Endothelial cell of umbilical vein (primary cell): ENCODE results near the gene CEP70. TPM values are rescaled to one million over a fixed set of nuclear protein-coding genes. Genes with fewer than 3 reads are reported as not detected.

Experiments
- BruUV-seq: library from RNA; stranded (reverse); fragments of 400-500 nt; replicated peaks from 2 replicates; lab custom pipeline; 2021; lab: Mats Ljungman, UMichigan
- CTCF ChIA-PET: fragments of 300-600, 350-600 bp; sonication (Branson Sonifier 250); formaldehyde crosslinking; loops from one replicate; lab custom pipeline; 2021; ENCODE audit warnings: antibody characterized with exemption, inconsistent platforms; lab: Charles Lee
- POLR2A ChIA-PET: fragments of 300-600, 350-600 bp; sonication (Branson Sonifier 250); formaldehyde crosslinking; loops from one replicate; lab custom pipeline; 2021; ENCODE audit warnings: antibody characterized with exemption, inconsistent platforms; lab: Charles Lee
- DNase-seq: peaks from one replicate; pipeline ENCODE4 v3.0.0-alpha.2; 2011; ENCODE audit warnings: low read depth, low spot score
- FAIRE-seq: peaks from 2 replicates; lab custom pipeline; 2011; peaks lifted over from hg19 to GRCh38; lab: Jason Lieb, UNC
- H2AFZ ChIP-seq: 2 replicates; pipeline ENCODE4 v1.6.0; 2012; ENCODE audit warnings: low read depth, low read length, control low read depth, inconsistent platforms
- H3K27ac ChIP-seq: 2 replicates; pipeline ENCODE4 v1.5.1; 2011; ENCODE audit warnings: low read depth, mild to moderate bottlenecking, control low read depth, low read length, moderate library complexity; ENCODE audit not compliant: insufficient read depth
- H3K27me3 ChIP-seq, 2 experiments: 2 replicates each; pipeline versions ENCODE4 v1.6.0 to v1.6.1; 2011; ENCODE audit warnings: low read length in 2 of 2, mixed read lengths in 1 of 2; ENCODE audit not compliant: control insufficient read depth in 2 of 2, insufficient read depth in 2 of 2
- H3K36me3 ChIP-seq, 2 experiments: 2 replicates in 1 of 2; 3 replicates in 1 of 2; pipeline ENCODE4 v1.5.1; 2011; ENCODE audit warnings: low read length in 2 of 2, mild to moderate bottlenecking in 1 of 2, moderate library complexity in 1 of 2; ENCODE audit not compliant: control insufficient read depth in 2 of 2, insufficient read depth in 2 of 2; ENCODE audit errors: extremely low read depth in 1 of 2
- H3K4me1 ChIP-seq: 3 replicates; pipeline ENCODE4 v1.5.1; 2011; ENCODE audit warnings: mild to moderate bottlenecking, low read length; ENCODE audit not compliant: control insufficient read depth, insufficient read depth; ENCODE audit errors: extremely low read depth
- H3K4me2 ChIP-seq: 2 replicates; pipeline ENCODE4 v1.6.1; 2011; ENCODE audit warnings: low read length, control low read depth, mixed read lengths; ENCODE audit not compliant: insufficient read depth
- H3K4me3 ChIP-seq, 3 experiments: fragments of 200-600 bp in 1 of 3; sonication (generic), shearing (Covaris generic) in 1 of 3; replicated peaks in 1 of 3; 2 replicates each; pipeline ENCODE4 v1.5.1; 2011 to 2016; ENCODE audit warnings: control low read depth in 3 of 3, low read length in 3 of 3, mild to moderate bottlenecking in 2 of 3, inconsistent platforms in 1 of 3, low read depth in 1 of 3, moderate library complexity in 1 of 3; ENCODE audit not compliant: insufficient read depth in 1 of 3
- H3K79me2 ChIP-seq: 2 replicates; pipeline ENCODE4 v1.6.0; 2012; ENCODE audit warnings: low read length, inconsistent platforms; ENCODE audit not compliant: control insufficient read depth, insufficient read depth
- H3K9ac ChIP-seq: replicated peaks from 2 replicates; pipeline ENCODE3; 2011; ENCODE audit warnings: low read length, control low read depth; ENCODE audit not compliant: insufficient read depth; ENCODE audit errors: extremely low read depth
- H3K9me1 ChIP-seq: replicated peaks from 3 replicates; pipeline ENCODE4 v1.6.0; 2011; ENCODE audit warnings: mild to moderate bottlenecking, low read length; ENCODE audit not compliant: control insufficient read depth, insufficient read depth; ENCODE audit errors: extremely low read depth
- H3K9me3 ChIP-seq: replicated peaks from 2 replicates; pipeline ENCODE4 v1.5.1; 2012; ENCODE audit warnings: low read length, inconsistent platforms; ENCODE audit not compliant: control insufficient read depth, insufficient read depth
- H4K20me1 ChIP-seq: replicated peaks from 2 replicates; pipeline ENCODE3; 2011; ENCODE audit warnings: mild to moderate bottlenecking, low read length; ENCODE audit not compliant: control insufficient read depth, insufficient read depth; ENCODE audit errors: extremely low read depth
- CTCF ChIP-seq, 2 donors: IDR thresholded peaks; 1 replicate in 1 of 2; 2 replicates in 1 of 2; pipeline ENCODE4 v1.5.1; 2011; ENCODE audit warnings: low read length in 2 of 2, mild to moderate bottlenecking in 2 of 2, moderate library complexity in 2 of 2, control low read depth in 1 of 2, inconsistent platforms in 1 of 2, low read depth in 1 of 2; ENCODE audit not compliant: insufficient read depth in 1 of 2; ENCODE audit errors: extremely low read depth in 1 of 2
- EZH2 ChIP-seq: IDR thresholded peaks from 2 replicates; pipeline ENCODE4 v1.6.1; 2012; ENCODE audit warnings: borderline replicate concordance, low read depth, mild to moderate bottlenecking, moderate library complexity, low read length, inconsistent platforms; ENCODE audit not compliant: severe bottlenecking
- FOS ChIP-seq: IDR thresholded peaks from 2 replicates; pipeline ENCODE4 v1.6.1; 2011; ENCODE audit warnings: mild to moderate bottlenecking, low read length, moderate library complexity, borderline replicate concordance; ENCODE audit not compliant: insufficient read depth
- GATA2 ChIP-seq: IDR thresholded peaks from 2 replicates; pipeline ENCODE4 v1.7.0; 2011; ENCODE audit warnings: low read depth, mild to moderate bottlenecking, moderate library complexity, mixed read lengths, low read length; ENCODE audit not compliant: insufficient read length, insufficient read depth
- JUN ChIP-seq: IDR thresholded peaks from 2 replicates; pipeline ENCODE4 v1.6.1; 2011; ENCODE audit warnings: borderline replicate concordance, low read depth; ENCODE audit not compliant: insufficient read length, insufficient read depth
- MAX ChIP-seq: IDR thresholded peaks from 2 replicates; pipeline ENCODE4 v1.6.1; 2011; ENCODE audit not compliant: insufficient read depth, insufficient read length
- MYC ChIP-seq: IDR thresholded peaks from one replicate; pipeline ENCODE4 v1.6.1; 2011; ENCODE audit warnings: mild to moderate bottlenecking, low read depth, low read length
- POLR2A ChIP-seq: IDR thresholded peaks from 2 replicates; pipeline ENCODE4 v1.6.1; 2012; ENCODE audit warnings: low read depth, mild to moderate bottlenecking, control low read depth, low read length
- POLR2AphosphoS5 ChIP-seq: IDR thresholded peaks from 2 replicates; pipeline ENCODE4 v1.6.1; 2012; ENCODE audit warnings: low read depth, mild to moderate bottlenecking, control low read depth, low read length, moderate library complexity; ENCODE audit not compliant: insufficient read depth
- dilution Hi-C: fragments of 300-500 bp; cut with MboI; formaldehyde crosslinking; loops from one replicate; pipeline ENCODE4 v1.15.0; 2019; ENCODE audit warnings: low sequenced_read_pairs; ENCODE audit not compliant: extremely low pct_ligation_motif_present
- intact Hi-C: fragments of 100-400 bp; cut with micrococcal nuclease; formaldehyde crosslinking; loops from one replicate; pipeline ENCODE4 v1.10.0; 2022
- polyA plus RNA-seq, 4 experiments: library from polyadenylated mRNA; depleted of rRNA in 3 of 4; stranded (reverse) in 3 of 4; unstranded in 1 of 4; fragments of >200 nt; gene quantifications; 2 replicates each; pipeline versions ENCODE4 v1.2.1 to v1.2.3, GENCODE V29; 2011 to 2012; ENCODE audit warnings: missing spikeins in 1 of 4
- total RNA-seq: library from RNA; stranded (reverse); gene quantifications from 2 replicates; pipeline ENCODE4 v1.2.3, GENCODE V29; 2021

Gene CEP70
- total and polyA plus RNA-seq, 2 donors (not counting 3 experiments of a cell fraction or from before 2014, with no cell fraction given): 2.1 to 16.9 TPM

GRCh38 chr3:138472141-138472825, 121.8 kb downstream of the CEP70 start:
- H3K9me3 ChIP-seq: no peaks in the 10 kb centered on the region
- no peak overlapping the region for H2AFZ ChIP-seq
- peaks cover 6% of the 10 kb centered on the region for H3K4me1 ChIP-seq
- no peaks in the 10 kb centered on the region for H3K36me3 ChIP-seq
- no peaks in the 10 kb centered on the region for H3K79me2 ChIP-seq
- no peak overlapping the region for H3K9ac ChIP-seq
- no TSS peak for BruUV-seq
- H3K27ac ChIP-seq: no peak overlapping the region
- dilution Hi-C loops: no loop called here
- peak; percentile 44 for FAIRE-seq
- no peaks in the 10 kb centered on the region for H3K27me3 ChIP-seq
- CTCF ChIA-PET: interaction anchor here (0.8 to 1.4 kb wide), 3 partner anchors 55 to 464 kb away, joined by 3 to 4 read pairs (median 4); no protein-coding TSS in a partner anchor
- H3K9me1 ChIP-seq: no peaks in the 10 kb centered on the region
- TF ChIP-seq FOS: peak; percentile 64
- TF ChIP-seq JUN: no peak
- TF ChIP-seq GATA2: no peak
- no peak for TF ChIP-seq EZH2
- H3K4me2 ChIP-seq: peak overlapping the region; percentile 11
- intact Hi-C loops: no loop called here
- H3K4me3 ChIP-seq: no peak overlapping the region
- H4K20me1 ChIP-seq: peaks cover 2% of the 10 kb centered on the region
- DNase-seq: peak; percentile 37
- POLR2A ChIA-PET: no interaction called here

GRCh38 chr3:138471481-138471880, 122.6 kb downstream of the CEP70 start:
- Histone ChIP-seq H3K4me2 (no peak overlapping the region), H3K9me1 (no peaks in the 10 kb centered on the region), H4K20me1 (peaks cover 2% of the 10 kb centered on the region), H3K79me2 (no peaks in the 10 kb centered on the region), H2AFZ (no peak overlapping the region), H3K4me3 (no peak overlapping the region), H3K4me1 (peaks cover 6% of the 10 kb centered on the region), H3K9me3 (no peaks in the 10 kb centered on the region), H3K9ac (no peak overlapping the region), H3K27me3 (no peaks in the 10 kb centered on the region), H3K36me3 (no peaks in the 10 kb centered on the region), H3K27ac (no peak overlapping the region)
- no TSS peak for BruUV-seq
- POLR2A ChIA-PET: no interaction called here
- CTCF ChIA-PET: interaction anchor here (0.8 to 1.4 kb wide), 5 partner anchors 8 to 464 kb away, joined by 3 to 4 read pairs (median 3); partner anchors contain the start of gene CEP70
- no peak for DNase-seq
- dilution Hi-C loops (no loop called here), intact Hi-C loops (no loop called here)
- TF ChIP-seq MYC (no peak), JUN (no peak), POLR2A (no peak), EZH2 (no peak), POLR2AphosphoS5 (no peak), GATA2 (no peak), MAX (no peak), FOS (no peak), CTCF (IDR thresholded peaks at IDR 0.05; ENCODE audit: extremely low read depth in 1 of 2, insufficient read depth in 1 of 2, low read depth in 1 of 2, low read length in 2 of 2) (no peak)
- FAIRE-seq: no peak
